ENCODE measurements around the gene LILRA6.
"Not testable (repeated sequence)": the region's sequence is repeated elsewhere in the genome, so short reads cannot be mapped to it uniquely, and the experiment has no call there.

LILRA6 gene

DNA sequence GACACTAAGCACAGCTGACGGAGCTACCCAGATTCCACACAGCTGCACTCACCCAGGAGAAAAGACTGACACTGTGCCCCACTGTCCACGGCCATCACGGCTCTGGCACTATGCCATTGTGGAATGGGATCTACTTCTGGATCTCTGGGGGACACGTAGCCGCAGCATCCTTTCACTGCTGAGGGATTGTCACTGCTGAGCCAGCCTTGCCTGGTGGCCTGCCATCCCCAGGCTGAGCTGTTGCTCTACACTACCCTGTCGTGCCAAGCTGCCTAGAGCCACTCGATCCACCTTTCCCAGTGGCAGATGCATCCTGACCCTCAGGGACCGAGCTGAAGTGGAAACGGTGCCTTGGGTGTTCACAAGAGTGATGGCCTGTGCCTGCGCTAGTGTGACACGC lies 19.5 kb upstream of the LILRA6 start:
- no peak for DNase-seq

DNA sequence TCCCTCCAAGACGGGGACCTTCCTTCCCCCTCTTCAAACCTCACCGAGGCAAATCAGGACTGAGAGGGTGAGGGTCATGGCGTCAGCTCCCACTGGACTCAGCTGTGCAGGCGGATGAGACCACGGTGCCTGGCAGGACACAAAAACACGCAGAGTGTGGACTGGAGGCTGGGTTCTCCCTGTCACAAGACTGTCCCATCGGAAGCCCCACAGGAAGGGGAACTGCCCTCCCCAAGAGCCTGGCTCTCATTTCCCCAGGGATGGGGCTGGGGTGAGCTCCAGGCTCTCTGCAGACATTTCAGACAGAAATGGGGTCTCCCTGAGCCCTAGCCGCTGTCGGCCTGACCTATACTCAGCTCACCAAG lies 14.5 kb upstream of the LILRA6 start, which contains the start of gene LILRB5:
Gene LILRB5, minus strand, starts transcription at position 158 of the 365 bp plus-strand sequence. Its CDS starts 80 bp downstream, at position 78.
- no peak for DNase-seq

DNA sequence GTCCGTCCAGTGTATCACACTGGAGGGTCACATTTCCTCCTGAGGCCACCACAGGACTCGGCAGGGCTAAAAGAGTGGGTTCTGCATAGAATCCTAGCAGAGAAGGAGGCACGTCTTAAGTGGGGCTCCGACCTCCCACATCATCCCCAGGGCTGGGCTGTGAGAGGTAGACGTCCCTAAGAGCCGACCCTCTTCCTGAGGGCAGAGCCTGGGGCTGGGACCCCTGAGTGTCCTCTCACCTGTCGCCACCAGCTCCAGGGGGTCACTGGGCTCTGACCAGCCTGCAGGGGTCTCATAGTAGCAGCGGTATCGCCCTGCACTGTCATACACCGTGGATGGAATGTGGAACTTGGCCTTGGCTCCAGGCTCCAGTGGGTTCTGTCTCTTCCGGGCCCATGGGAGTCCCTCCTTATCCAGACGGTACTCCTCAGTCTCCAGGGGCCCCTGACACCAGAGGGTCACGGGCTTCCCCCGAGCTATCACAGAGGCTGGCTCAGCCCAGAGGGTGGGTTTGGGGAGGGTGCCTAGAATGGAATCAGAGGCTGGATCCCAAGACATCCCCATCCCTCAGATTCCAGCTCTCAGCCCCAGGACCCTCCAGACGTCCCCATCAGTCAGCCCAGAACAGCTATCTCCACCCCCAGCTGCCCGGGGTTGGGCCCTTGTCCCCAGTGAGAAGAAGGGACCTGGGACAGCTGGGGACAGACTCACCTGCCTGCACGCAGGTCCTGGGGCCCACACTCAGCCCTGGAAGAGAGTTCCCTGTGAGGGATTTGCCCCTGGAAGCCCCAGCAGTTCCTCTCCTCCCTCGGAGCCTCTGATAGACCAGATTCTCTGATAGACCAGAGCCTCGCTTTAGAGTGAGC lies 13.9 kb upstream of the LILRA6 start:
- no peak for DNase-seq

DNA sequence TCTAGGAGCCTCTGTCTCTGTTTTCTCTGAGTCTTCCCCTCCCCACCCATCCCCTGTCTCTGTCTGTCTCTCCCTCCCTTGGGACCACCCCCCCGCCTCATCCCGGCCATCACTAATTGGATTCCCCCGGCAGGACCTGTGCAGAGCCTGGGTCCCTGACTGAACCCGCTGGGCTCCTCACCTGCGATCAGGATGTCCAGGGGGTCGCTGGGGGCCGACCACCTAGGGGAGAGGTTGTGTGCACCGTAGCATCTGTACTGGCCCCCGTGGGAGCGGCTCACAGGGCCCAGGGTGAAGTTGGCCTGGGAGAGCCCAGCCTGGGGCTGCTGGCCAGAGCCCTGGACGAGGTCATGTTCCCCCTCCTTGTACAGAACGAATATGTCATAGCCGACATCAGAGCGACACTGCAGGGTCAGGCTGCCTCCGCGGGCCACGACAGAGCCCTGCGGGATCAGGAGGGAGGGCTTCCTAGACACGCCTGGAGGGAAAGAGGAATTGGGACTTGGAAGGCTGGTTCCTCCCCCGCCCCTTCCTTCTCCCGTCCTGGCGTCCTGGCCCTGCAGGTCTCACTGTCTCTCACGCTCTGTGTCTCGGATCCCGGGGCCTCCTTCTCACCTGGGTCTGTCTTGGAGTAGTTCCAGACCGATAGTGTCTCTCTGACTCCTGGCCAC lies 12.7 kb upstream of the LILRA6 start:
- DNase-seq, result no peak

DNA sequence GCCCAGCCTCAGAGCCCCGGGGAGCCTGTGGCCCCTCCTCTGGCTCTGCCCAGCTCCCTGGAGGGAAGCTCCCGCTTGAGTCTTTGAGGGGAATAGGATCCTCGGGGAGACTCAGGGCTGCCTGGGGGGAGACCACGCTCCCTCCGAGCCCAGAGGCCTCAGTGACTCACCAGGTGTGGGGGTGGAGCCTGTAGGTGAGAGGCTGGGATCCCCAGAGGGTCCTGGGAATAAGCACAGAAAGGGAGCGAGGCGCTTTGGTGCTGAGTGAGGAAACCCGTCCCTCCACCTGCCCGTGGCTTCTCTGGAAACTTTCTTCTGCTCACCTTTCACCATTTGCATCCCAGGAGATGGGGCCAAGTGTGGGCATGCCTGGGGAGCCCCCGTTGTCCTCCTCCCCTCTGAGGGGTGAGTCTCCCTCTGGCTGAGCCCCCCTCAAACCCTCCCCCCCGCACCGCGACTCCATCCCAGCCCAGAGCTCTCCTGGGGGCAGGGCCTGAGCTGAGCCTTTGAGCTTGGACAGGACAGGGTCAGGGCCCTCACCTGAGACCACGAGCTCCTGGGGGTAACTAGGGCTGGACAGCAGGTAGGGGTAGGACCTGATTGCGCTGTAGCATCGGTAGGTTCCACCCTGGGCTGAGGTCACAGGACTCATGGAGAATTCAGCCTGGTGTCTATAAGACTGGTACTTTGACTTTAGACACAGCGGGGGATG lies 11.8 kb upstream of the LILRA6 start:
- DNase-seq, result no peak

DNA sequence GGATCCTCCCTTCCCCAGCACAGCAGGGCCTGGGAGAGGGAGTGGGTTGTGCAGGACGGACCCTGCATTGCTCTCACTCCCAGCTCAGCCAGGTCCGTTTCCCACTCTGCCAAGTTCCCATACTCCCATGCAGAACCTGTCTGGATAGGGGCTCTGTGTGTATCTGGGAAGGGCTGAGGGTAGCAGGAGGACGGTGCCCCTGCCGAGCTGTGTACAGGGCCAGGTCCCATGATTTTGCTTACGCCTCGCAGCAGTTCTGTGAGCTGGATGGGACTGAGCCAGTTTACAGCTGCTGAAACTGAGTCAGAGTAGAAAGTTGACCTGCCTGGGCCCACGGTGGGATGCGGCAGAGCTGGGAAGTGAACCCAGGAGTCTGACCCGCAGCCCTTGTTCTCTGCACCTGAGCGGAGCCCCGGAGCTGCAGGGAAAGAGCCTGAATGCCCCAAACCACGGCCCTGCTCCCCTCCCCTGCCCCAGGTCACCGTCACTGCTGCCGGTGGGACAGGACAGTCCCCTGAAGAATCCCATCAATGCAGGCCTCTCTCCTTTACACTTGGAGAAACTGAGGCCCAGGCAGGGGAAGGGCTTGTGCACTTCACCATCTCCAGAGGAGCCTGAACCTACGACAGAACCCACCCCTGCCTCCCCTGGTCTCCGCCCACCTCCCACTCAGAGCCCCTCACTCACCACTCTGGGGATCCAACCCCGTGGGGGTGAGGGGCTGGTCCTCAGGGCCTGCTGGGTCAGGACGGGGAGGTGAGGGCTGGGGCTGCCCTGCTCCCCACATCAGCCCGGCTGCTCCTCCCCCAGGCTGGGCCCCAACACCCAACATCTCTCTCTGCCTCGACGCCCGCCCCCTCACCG lies 11.0 kb upstream of the LILRA6 start:
- DNase-seq, result no peak

DNA sequence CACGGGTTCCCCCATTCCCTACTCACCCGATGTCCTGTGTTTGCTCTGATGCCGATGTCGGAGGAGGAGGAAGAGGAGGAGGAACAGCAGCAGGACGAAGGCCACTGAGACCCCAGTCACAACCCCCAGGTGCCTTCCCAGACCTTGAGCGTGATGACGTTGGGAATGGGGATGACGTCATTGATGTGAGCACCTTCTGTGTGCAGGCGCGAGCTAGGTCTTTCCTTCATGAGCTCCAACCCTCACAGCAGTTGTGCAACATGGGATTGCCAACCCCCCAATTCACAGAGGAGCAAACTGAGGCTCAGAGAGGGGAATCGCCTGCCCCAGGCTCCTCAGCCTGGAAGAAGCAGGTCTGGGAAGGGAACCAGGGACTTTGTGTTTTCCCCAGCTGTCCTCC lies 10.3 kb upstream of the LILRA6 start:
- no peak for DNase-seq

DNA sequence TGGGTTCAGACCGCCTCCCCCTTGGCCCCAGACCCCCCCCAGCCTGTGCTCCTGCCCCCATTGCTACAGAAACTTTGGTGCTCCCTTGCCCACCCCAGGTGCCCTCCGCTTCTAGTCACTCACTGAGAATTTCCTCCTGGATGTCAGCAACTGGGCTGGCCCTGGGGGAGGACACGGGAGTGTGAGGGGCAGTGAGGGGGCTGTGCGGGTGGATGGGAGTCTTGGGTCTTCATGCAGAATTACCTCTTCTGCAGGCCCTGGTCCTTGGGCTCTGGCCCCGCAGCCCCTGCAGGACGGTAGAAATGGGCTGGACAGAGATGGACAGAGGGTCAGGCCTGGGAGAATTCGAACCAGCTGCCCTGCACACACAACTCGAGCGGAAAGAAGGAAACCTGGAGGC lies 9.7 kb upstream of the LILRA6 start:
- DNase-seq, result no peak

DNA sequence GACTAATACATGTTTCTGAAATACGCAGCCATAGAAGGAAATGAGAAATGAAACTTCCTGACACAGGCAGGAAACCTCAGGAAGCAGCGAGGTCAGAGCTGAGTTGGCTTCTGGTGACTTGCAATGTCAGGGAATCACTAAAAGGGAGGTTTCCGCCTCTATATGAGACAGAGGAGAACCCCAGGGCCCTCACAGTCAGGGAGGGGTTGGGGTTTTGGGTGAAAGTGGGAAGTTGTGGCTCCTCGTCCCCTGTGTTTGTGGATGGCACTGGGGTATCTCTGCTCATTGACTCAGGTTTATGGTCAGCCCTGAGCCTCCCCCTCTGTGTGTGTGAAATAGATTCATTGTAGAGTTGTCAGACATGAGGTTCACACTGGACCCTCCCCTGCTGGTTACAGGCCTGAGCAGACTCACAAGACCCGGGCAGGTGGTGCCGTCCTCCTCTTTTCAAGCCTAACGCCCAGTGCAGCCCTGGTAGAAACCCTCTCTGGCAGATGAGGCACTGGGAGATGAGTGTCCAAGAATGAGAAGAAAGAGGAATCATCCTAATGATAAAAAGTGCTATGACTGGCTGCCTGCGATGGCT lies 5.5 kb upstream of the LILRA6 start:
- DNase-seq, result no peak

DNA sequence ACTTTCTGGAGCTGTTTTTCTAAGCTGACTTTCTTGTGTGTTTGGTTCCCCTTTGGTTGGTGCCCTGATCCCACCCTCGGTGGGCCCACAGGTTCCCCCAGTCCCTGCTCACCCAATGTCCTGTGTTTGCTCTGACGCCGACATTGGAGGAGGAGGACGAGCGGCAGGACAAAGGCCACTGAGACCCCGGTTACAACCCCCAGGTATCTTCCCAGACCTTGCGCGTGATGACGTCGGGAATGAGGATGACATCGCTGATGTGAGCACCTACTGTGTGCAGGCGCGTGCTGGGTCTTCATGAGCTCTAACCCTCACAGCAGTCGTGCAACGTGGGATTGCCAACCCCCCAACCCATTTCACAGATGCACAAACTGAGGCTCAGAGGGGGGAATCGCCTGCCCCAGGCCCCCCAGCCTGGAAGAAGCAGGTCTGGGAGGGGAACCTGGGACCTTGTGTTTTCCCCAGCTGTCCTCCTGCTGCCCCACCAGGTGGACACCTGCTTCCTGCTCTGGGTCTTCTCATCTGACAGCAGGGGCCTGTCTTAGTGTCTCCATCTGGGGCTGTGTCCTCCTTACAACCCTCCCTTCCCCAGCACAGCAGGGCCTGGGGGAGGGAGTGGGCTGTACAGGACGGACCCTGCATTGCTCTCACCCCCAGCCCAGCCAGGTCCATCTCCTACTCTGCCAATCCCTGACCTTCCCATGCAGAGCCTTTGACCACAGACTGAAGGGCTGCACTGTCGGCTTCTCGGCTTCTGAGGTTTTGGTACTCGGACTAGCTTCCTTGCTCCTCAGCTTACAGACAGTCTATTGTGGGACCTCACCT lies 4.7 kb upstream of the LILRA6 start:
- DNase-seq, result no peak

DNA sequence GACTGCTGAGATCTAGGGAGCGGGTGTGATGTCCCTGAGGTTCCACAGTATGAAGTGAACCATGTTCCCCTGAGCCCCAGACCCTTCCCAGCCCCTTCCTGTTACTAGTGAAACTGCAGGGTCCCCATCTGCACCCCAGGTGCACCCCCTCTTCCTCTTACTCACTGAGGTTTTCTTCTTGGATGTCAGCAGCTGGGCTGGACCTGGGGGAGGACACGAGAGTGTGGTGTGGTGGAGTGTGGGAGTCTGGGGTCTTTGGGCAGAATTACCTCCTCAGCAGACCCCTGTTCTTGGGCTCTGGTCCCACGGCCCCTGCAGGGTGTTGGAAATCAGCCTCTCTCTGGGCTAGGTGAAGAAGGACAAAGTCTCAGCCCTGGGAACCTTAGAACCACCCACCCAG lies 3.3 kb upstream of the LILRA6 start:
- DNase-seq, result no peak

DNA sequence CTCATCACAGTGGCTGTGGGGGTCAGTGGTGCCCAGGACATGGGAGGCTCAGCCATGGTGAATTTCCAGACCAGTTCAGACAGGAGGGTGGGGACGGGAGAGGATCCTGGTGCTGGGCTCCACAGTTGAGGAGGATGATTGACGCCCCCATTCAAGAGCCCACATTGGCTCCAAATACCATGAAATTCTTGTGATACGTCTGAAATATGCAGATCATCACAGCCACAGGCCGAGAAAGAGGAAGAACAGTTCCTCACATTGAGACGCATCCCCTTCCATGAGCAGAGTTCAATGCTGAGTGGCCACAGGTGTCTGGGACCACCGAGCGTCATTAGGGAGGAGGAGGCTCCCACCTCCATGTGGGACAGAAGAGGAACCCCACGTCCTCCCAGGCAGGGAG lies 1.2 kb upstream of the LILRA6 start:
- DNase-seq, result not testable (repeated sequence)

DNA sequence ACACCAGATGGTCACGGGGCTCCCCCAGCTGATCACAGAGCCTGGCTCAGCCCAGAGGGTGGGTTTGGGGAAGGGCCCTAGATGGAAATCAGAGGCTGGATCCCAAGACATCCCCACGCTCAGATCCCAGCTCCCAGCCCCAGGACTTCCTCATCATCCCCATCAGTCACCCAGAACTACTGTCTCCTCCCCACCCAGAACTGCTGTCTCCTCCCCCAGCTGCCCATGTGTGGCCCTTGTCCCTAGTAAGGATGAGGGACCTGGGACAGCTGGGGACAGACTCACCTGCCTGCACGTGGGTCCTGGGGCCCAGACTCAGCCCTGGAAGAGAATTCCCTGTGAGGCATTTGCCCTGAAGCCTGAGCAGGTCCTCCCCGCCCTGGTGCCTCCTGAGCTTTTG lies 356 bp downstream of the LILRA6 start:
- not testable (repeated sequence) for DNase-seq

DNA sequence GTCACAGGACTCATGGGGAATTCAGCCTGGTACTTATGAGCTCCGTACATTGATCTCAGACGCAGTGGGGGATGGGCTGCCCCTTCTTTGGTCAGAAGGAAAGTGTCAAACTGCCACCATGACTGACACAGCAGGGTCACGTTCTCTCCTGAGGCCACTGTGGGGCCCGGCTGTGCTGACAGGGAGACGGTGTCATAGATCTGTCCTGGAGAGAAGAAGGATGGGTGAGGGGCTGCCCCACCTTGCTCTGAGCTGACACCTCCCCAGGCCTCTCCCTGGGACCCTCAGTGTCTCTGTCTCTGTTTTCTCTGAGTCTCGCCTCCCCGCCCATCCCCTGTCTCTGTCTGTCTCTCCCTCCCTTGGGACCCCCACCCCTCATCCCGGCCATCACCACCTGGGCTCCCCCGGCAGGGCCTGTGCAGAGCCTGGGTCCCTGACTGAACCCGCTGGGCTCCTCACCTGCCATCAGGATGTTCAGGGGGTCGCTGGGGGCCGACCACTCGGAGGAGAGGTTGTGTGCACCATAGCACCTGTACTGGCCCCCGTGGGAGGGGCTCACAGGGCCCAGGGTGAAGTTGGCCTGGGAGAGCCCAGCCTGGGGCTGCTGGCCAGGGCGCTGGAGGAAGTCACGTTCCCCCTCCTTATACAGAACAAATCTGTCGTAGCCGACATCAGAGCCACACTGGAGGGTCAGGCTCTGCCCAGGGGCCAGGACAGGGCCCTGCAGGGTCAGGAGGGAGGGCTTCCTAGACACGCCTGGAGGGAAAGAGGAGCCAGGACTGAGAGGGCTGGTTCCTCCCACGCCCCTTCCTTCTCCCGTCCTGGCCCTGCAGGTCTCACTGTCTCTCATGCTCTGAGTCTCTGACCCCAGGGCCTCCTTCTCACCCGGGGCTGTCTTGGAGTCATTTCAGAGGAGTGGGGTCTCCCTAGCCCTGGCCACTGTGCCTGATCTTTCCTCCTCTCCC lies 1.9 kb downstream of the LILRA6 start:
- DNase-seq, result not testable (repeated sequence)

DNA sequence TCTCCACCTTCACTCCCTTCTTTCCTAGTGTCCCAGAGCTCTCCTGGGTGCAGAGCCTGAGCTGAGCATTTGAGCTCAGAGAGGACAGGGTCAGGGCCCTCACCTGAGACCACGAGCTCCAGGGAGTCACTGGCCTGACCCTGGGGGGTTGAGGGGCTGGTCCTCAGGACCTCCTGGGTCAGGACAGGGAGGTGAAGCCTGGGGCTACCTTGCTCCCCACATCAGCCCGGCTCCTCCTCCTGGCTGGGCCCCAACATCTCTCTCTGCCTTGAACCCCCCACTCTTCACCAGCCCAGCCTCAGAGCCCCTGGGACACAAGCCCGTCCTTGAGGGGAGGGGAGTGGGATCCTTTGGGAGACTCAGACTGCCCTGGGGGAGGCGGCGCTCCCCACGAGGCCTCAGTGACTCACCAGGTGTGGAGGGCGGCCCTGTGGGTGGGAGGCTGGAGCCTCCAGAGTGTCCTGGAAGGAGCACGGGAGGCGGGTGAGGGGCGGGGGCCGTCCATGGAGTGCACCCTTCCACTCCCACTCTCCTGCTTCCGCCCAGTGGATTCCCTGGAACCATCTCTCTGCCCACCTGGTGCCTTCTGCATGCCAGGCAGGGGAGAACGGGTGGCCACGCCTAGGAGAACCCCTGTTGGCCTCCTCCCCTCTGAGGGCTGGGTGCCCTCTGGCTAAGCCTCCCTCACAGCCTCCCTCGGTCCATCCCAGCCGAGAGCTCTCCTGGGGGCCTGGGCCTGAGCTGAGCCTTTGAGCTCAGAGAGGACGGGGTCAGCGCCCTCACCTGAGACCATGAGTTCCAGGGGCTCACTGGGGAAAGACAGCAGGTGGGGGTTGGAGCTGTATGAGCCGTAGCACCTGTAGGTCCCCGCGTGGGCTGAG lies 2.9 kb downstream of the LILRA6 start:
- not testable (repeated sequence) for DNase-seq

DNA sequence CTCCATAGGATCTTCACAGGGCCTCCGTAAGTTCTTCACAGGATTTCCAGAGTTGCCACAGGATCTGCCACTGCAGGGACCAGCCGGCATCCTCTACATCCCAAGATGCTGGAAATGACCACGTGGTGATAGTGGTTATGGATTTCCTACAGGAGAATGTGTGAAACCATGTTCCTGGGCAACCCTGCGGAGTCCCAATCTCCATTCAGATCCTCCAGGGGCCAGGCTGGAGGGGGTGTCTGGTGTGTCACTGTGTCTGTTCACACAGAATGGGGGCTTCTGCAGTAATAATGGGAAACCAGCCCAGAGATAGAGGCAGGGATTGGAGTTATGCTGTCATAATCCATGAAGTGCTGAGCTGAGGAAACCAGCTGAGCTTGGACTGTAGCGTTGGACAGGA lies 8.6 kb downstream of the LILRA6 start:
- no peak for DNase-seq

DNA sequence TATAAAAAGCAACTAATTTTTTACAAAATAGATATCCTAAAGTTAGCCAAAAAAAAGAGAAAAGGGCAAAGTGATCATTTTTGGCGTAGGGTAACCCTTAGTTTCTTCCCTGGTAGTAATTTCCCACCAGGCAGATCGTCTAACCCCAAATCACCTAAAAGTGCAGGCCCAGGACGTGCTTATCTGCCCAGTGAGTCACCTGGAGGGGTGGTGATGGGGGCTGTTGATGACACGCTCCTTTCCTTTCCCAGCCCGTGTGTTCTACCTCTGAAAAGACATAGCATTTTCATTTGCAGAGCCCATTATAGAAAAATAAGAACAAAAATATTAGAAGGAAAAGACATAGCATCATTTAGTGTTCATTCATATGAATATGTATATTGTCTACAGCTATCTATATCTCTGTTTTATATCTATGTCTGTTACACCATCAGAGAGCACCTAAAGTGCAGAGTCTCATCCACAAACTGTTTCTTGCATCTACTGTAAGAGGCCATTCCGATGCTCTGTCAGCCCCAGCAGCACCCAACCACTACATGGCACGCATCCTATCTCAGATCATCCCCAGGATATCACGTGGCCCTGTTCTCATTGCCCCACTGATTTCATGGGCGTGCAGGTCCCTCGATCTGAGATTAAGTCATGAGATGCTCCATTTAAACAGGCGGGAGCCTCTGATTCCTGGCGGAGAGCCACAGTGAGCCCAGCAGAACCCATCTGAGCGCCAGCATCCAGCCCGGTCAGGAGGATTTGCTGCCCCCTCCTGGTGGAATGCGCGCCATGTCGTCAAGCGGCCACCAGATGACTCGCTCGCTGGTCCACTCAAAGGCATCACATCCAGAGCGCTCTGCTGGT lies 11.3 kb downstream of the LILRA6 start:
- DNase-seq, result peak; percentile 79

DNA sequence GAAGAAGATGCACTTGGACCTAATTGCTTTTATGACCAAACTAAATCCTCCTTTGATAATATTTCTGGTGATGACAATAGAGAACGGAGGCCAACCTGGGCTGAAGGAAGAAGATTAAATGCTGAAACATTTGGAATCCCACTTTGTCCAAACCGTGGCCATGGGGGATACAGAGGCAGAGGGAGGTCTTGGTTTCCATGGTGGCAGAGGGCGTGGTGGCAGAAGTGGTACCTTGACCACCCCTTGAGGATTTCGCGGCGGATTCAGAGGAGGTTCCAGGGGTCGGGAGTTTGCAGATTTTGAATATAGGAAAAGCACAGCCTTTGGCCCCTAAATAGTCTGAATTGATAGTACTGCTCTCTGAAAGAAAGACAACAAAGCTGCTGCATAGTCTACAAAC lies 12.6 kb downstream of the LILRA6 start:
- no peak for DNase-seq

All from COR-L47 (cell line).